H1 (cell line): ENCODE data around the gene TLK2. TPM values are rescaled to one million over a fixed set of nuclear protein-coding genes. Genes with fewer than 3 reads are reported as not detected.
"Not testable (repeated sequence)": the region's sequence is repeated elsewhere in the genome, so short reads cannot be mapped to it uniquely, and the experiment has no call there.

ENCODE experiments used
- CTCF ChIA-PET: fragments of 300-600 bp; sonication (Branson Sonifier 250); formaldehyde crosslinking; loops from one replicate; lab custom pipeline; 2021; ENCODE audit not compliant: partially characterized antibody; lab: Charles Lee
- POLR2A ChIA-PET: fragments of 300-600 bp; sonication (Branson Sonifier 250); formaldehyde crosslinking; loops from one replicate; lab custom pipeline; 2021; ENCODE audit warnings: inconsistent platforms; ENCODE audit not compliant: partially characterized antibody; lab: Charles Lee
- DNase-seq, 2 experiments: peaks; one replicate each; pipeline versions ENCODE4 v3.0.0 to v3.0.0-alpha.2; 2010 to 2022; ENCODE audit warnings: low spot score in 2 of 2, low read depth in 1 of 2, mixed read lengths in 1 of 2
- FAIRE-seq: peaks from 2 replicates; lab custom pipeline; 2011; peaks lifted over from hg19 to GRCh38; lab: Jason Lieb, UNC
- H2AFZ ChIP-seq: 2 replicates; pipeline ENCODE4 v1.8.1; 2012; ENCODE audit warnings: low read length, inconsistent platforms
- H2AK5ac ChIP-seq: 2 replicates; pipeline ENCODE4 v1.6.1; 2013; ENCODE audit warnings: low read depth, low read length
- H2BK120ac ChIP-seq: replicated peaks from 2 replicates; pipeline ENCODE3; 2013; ENCODE audit warnings: low read depth, low read length, inconsistent platforms
- H2BK12ac ChIP-seq: 2 replicates; pipeline ENCODE4 v1.6.1; 2013; ENCODE audit warnings: low read depth, low read length
- H2BK15ac ChIP-seq: 2 replicates; pipeline ENCODE4 v1.6.1; 2013; ENCODE audit warnings: low read length
- H2BK20ac ChIP-seq: 2 replicates; pipeline ENCODE4 v1.6.1; 2013; ENCODE audit warnings: low read length
- H2BK5ac ChIP-seq: 2 replicates; pipeline ENCODE4 v1.6.1; 2013; ENCODE audit warnings: low read depth, low read length
- H3K14ac ChIP-seq: 2 replicates; pipeline ENCODE4 v1.6.1; 2013; ENCODE audit warnings: inconsistent platforms; ENCODE audit not compliant: insufficient read length
- H3K18ac ChIP-seq: 2 replicates; pipeline ENCODE4 v1.6.1; 2013; ENCODE audit warnings: low read length; ENCODE audit errors: extremely low read depth
- H3K23ac ChIP-seq: 2 replicates; pipeline ENCODE4 v1.6.1; 2013; ENCODE audit warnings: inconsistent platforms; ENCODE audit not compliant: insufficient read length
- H3K23me2 ChIP-seq: 2 replicates; pipeline ENCODE4 v1.6.1; 2013; ENCODE audit warnings: low read depth, low read length
- H3K27ac ChIP-seq: 2 replicates; pipeline ENCODE4 v1.6.1; 2011; ENCODE audit warnings: low read depth, low read length, inconsistent platforms
- H3K27me3 ChIP-seq, 4 experiments: replicated peaks in 1 of 4; 1 replicate in 1 of 4; 2 replicates in 3 of 4; pipeline versions ENCODE4 v1.6.1 to v1.8.1; 2011 to 2013; ENCODE audit warnings: low read length in 3 of 4, mild to moderate bottlenecking in 3 of 4, inconsistent platforms in 2 of 4, mixed read lengths in 2 of 4, moderate library complexity in 1 of 4; ENCODE audit not compliant: control insufficient read depth in 3 of 4, insufficient read depth in 3 of 4; ENCODE audit errors: extremely low read depth in 1 of 4
- H3K36me3 ChIP-seq, 4 experiments: 2 replicates each; pipeline versions ENCODE4 v1.6.1 to v1.8.1; 2011 to 2013; ENCODE audit warnings: mild to moderate bottlenecking in 4 of 4, low read length in 3 of 4, moderate library complexity in 2 of 4, control low read depth in 1 of 4, inconsistent platforms in 1 of 4; ENCODE audit not compliant: insufficient read depth in 4 of 4, control insufficient read depth in 2 of 4
- H3K4ac ChIP-seq: replicated peaks from 2 replicates; pipeline ENCODE3; 2013; ENCODE audit warnings: low read length, low read depth, mixed read lengths, inconsistent platforms; ENCODE audit not compliant: insufficient read length
- H3K4me1 ChIP-seq, 4 experiments: replicated peaks in 1 of 4; 1 replicate in 1 of 4; 2 replicates in 3 of 4; pipeline versions ENCODE4 v1.6.1 to v1.8.1; 2011 to 2013; ENCODE audit warnings: low read length in 3 of 4, inconsistent platforms in 2 of 4, mixed read lengths in 1 of 4; ENCODE audit not compliant: insufficient read depth in 4 of 4, control insufficient read depth in 3 of 4
- H3K4me2 ChIP-seq, 2 experiments: 2 replicates each; pipeline versions ENCODE4 v1.6.1 to v1.8.1; 2011 to 2013; ENCODE audit warnings: low read depth in 2 of 2, low read length in 2 of 2, control low read depth in 1 of 2, inconsistent platforms in 1 of 2, mild to moderate bottlenecking in 1 of 2; ENCODE audit not compliant: insufficient read depth in 1 of 2
- H3K4me3 ChIP-seq, 4 experiments: fragments of 200-600, 300-600 bp in 1 of 4; sonication (generic), shearing (Covaris generic), sonication (Bioruptor Twin) in 1 of 4; 2 replicates each; pipeline versions ENCODE4 v1.5.1 to v1.8.1; 2011 to 2016; ENCODE audit warnings: low read length in 4 of 4, low read depth in 3 of 4, control low read depth in 2 of 4, inconsistent platforms in 2 of 4, mild to moderate bottlenecking in 2 of 4, mixed read lengths in 1 of 4, moderate library complexity in 1 of 4; ENCODE audit not compliant: insufficient read depth in 2 of 4; ENCODE audit errors: extremely low read depth in 1 of 4
- H3K56ac ChIP-seq: replicated peaks from 2 replicates; pipeline ENCODE3; 2013; ENCODE audit warnings: low read depth, mild to moderate bottlenecking, mixed read lengths, low read length, inconsistent platforms; ENCODE audit not compliant: insufficient read length
- H3K79me1 ChIP-seq: 2 replicates; pipeline ENCODE4 v1.6.1; 2013; ENCODE audit warnings: low read depth, low read length, control low read depth
- H3K79me2 ChIP-seq, 2 experiments: 2 replicates each; pipeline versions ENCODE4 v1.6.1 to v1.8.1; 2012 to 2013; ENCODE audit warnings: low read length in 2 of 2, mild to moderate bottlenecking in 2 of 2, inconsistent platforms in 1 of 2; ENCODE audit not compliant: insufficient read depth in 2 of 2, control insufficient read depth in 1 of 2
- H3K9ac ChIP-seq, 4 experiments: replicated peaks in 1 of 4; 1 replicate in 1 of 4; 2 replicates in 3 of 4; pipeline versions ENCODE4 v1.6.1 to v1.8.1; 2011 to 2013; ENCODE audit warnings: low read depth in 3 of 4, low read length in 3 of 4, control low read depth in 2 of 4, mild to moderate bottlenecking in 2 of 4, moderate library complexity in 2 of 4, inconsistent platforms in 1 of 4; ENCODE audit errors: extremely low read depth in 1 of 4
- H3K9me3 ChIP-seq, 2 experiments: 2 replicates each; pipeline versions ENCODE4 v1.6.1 to v1.8.1; 2012 to 2013; ENCODE audit warnings: mild to moderate bottlenecking in 2 of 2, moderate library complexity in 2 of 2, control low read depth in 1 of 2, inconsistent platforms in 1 of 2, low read depth in 1 of 2, low read length in 1 of 2, mixed read lengths in 1 of 2; ENCODE audit not compliant: insufficient read depth in 2 of 2
- H4K20me1 ChIP-seq, 2 experiments: replicated peaks in 1 of 2; 2 replicates each; pipeline versions ENCODE3 to v1.8.1; 2011 to 2013; ENCODE audit warnings: inconsistent platforms in 2 of 2, low read length in 2 of 2, mild to moderate bottlenecking in 1 of 2; ENCODE audit not compliant: insufficient read depth in 2 of 2, control insufficient read depth in 1 of 2
- H4K5ac ChIP-seq: 2 replicates; pipeline ENCODE4 v1.6.1; 2013; ENCODE audit warnings: low read length, low read depth, mixed read lengths, inconsistent platforms; ENCODE audit not compliant: insufficient read length
- H4K8ac ChIP-seq: 2 replicates; pipeline ENCODE4 v1.8.0; 2013; ENCODE audit warnings: mild to moderate bottlenecking, moderate library complexity, low read length, inconsistent platforms; ENCODE audit not compliant: insufficient read depth; ENCODE audit errors: extremely low read depth
- H4K91ac ChIP-seq: replicated peaks from 2 replicates; pipeline ENCODE3; 2013; ENCODE audit warnings: low read length, mixed read lengths, inconsistent platforms; ENCODE audit not compliant: insufficient read length
- WGBS, 2 experiments: shearing (Covaris generic) in 1 of 2; methylation state at CpG; one replicate each; pipeline versions ENCODE4 v1.1.6 to v1.1.7; 2013 to 2015; ENCODE audit warnings: low lambda C conversion rate in 2 of 2, mixed read lengths in 2 of 2, inconsistent platforms in 1 of 2, low coverage in 1 of 2, missing lambda C conversion rate in 1 of 2; ENCODE audit not compliant: insufficient replicate concordance in 2 of 2, insufficient coverage in 1 of 2, insufficient read length in 1 of 2; ENCODE audit errors: extremely low coverage in 1 of 2, missing lambda C conversion rate in 1 of 2; 5-methylcytosine and 5-hydroxymethylcytosine counted together
- polyA plus RNA-seq, 7 experiments: library from polyadenylated mRNA; depleted of rRNA in 3 of 7; stranded (reverse) in 5 of 7; unstranded in 2 of 7; fragments of >200 nt in 5 of 7; fragments of 200-250 nt in 2 of 7; gene quantifications; 1 replicate in 5 of 7; 2 replicates in 1 of 7; 4 replicates in 1 of 7; pipeline versions ENCODE4 v1.2.1 to v1.2.3, GENCODE V29; 2011 to 2013; ENCODE audit warnings: missing spikeins in 2 of 7, mixed read lengths in 2 of 7
- total RNA-seq: library from RNA; stranded (reverse); fragmentation: NEBNext Ultra II Directional; extraction: Animal tissue kit (Norgen Biotek cat#: 25700); gene quantifications from 2 replicates; pipeline ENCODE4 v1.2.1, GENCODE V29; 2021

TLK2 gene
- total and polyA plus RNA-seq, 2 of the 8 experiments (the other 6 are each of a cell fraction or from before 2014, with no cell fraction given), result 43.1 to 59.9 TPM

GRCh38 chr17:62524077-62524476, 45.5 kb downstream of the TLK2 start:
- H3K4me1 ChIP-seq, H4K8ac ChIP-seq, H3K14ac ChIP-seq, H2BK20ac ChIP-seq, H4K20me1 ChIP-seq, H3K23ac ChIP-seq, H3K27me3 ChIP-seq, FAIRE-seq, H3K4ac ChIP-seq, H2AK5ac ChIP-seq, H2BK120ac ChIP-seq, DNase-seq, H3K79me1 ChIP-seq, H3K23me2 ChIP-seq, H2BK5ac ChIP-seq, H3K18ac ChIP-seq, H3K4me2 ChIP-seq, H2AFZ ChIP-seq, H3K9me3 ChIP-seq, H3K79me2 ChIP-seq, H3K27ac ChIP-seq, POLR2A ChIA-PET, H3K4me3 ChIP-seq, H2BK12ac ChIP-seq, H3K36me3 ChIP-seq, H4K5ac ChIP-seq, CTCF ChIA-PET, H3K9ac ChIP-seq, H3K56ac ChIP-seq, H4K91ac ChIP-seq, H2BK15ac ChIP-seq: not testable (repeated sequence)
- WGBS, 2 experiments, result 85% methylated on average over 6 of the region's 6 CpGs; no CpG with 5 or more reads in 1 of the 2 experiments

DNA sequence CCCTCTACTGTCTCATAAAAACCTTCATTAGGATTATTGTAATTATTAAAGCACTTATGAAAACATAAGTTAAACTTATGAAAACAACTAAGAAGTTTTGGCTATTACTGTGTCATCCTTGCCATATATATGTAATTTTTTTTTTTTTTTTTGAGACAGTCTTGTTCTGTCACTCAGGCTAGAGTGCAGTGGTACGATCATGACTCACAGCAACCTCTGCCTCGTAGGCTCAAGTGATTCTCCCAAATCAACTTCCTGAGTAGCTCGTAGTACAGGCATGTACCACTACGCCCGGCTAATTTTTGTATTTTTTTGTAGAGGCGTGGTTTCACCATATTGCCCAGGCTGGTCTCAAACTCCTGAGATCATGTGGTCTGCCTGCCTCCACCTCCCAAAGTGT, 46.7 kb downstream of the TLK2 start:
- H3K23me2 ChIP-seq, H3K9me3 ChIP-seq, H3K18ac ChIP-seq, H3K36me3 ChIP-seq, H3K4ac ChIP-seq, H4K8ac ChIP-seq, H2BK12ac ChIP-seq, H3K9ac ChIP-seq, H3K14ac ChIP-seq, H3K79me2 ChIP-seq, H2BK5ac ChIP-seq, H4K5ac ChIP-seq, H2AFZ ChIP-seq, H3K4me2 ChIP-seq, H4K91ac ChIP-seq, H3K56ac ChIP-seq, H4K20me1 ChIP-seq, H2BK20ac ChIP-seq, POLR2A ChIA-PET, H3K23ac ChIP-seq, H2AK5ac ChIP-seq, H2BK15ac ChIP-seq, H3K79me1 ChIP-seq, H3K4me1 ChIP-seq, H3K27me3 ChIP-seq, CTCF ChIA-PET, H2BK120ac ChIP-seq, H3K27ac ChIP-seq, H3K4me3 ChIP-seq, FAIRE-seq, DNase-seq: not testable (repeated sequence)
- WGBS, 2 experiments, result 92% methylated on average over 6 of the region's 6 CpGs; no CpG with 5 or more reads in 1 of the 2 experiments
